OCI-LY7 (cell line): Measurements from ENCODE around the gene GHITM. TPM values are rescaled to one million over a fixed set of nuclear protein-coding genes. Genes with fewer than 3 reads are reported as not detected.

ENCODE experiments used
- BruUV-seq: library from RNA; stranded (reverse); fragments of 400-500 nt; replicated peaks from 2 replicates; lab custom pipeline; 2021; lab: Mats Ljungman, UMichigan
- CTCF ChIA-PET: fragments of 300-600 bp; sonication (Branson Sonifier 250); formaldehyde crosslinking; loops from one replicate; lab custom pipeline; 2022; ENCODE audit warnings: antibody characterized with exemption; ENCODE audit not compliant: unreplicated experiment; lab: Charles Lee
- POLR2A ChIA-PET: fragments of 300-600 bp; sonication (Branson Sonifier 250); formaldehyde crosslinking; loops from one replicate; lab custom pipeline; 2022; ENCODE audit warnings: antibody characterized with exemption; lab: Charles Lee
- DNase-seq: peaks from one replicate; pipeline ENCODE4 v3.0.0-alpha.2; 2015; ENCODE audit warnings: low spot score
- H2AFZ ChIP-seq: fragments of 200-600 bp; sonication (generic), shearing (Covaris generic); 2 replicates; pipeline ENCODE4 v1.6.1; 2014; ENCODE audit warnings: mild to moderate bottlenecking, antibody characterized with exemption, low read length, moderate library complexity
- H3K27ac ChIP-seq: fragments of 200-600 bp; sonication (generic); 2 replicates; pipeline ENCODE4 v1.5.1; 2014; ENCODE audit warnings: mixed run types, low read depth, mild to moderate bottlenecking, moderate library complexity, low read length, inconsistent platforms; ENCODE audit not compliant: poor library complexity, severe bottlenecking
- H3K36me3 ChIP-seq: fragments of 200-600 bp; sonication (generic); 2 replicates; pipeline ENCODE4 v1.6.1; 2014; ENCODE audit warnings: mild to moderate bottlenecking, antibody characterized with exemption, low read length, moderate library complexity, mixed read lengths; ENCODE audit not compliant: insufficient read depth
- H3K4me1 ChIP-seq: fragments of 200-600 bp; sonication (generic); 2 replicates; pipeline ENCODE4 v1.5.1; 2014; ENCODE audit warnings: mild to moderate bottlenecking, low read length; ENCODE audit not compliant: insufficient read depth, poor library complexity, severe bottlenecking
- H3K4me2 ChIP-seq: fragments of 200-600 bp; sonication (generic); 2 replicates; pipeline ENCODE4 v1.6.1; 2014; ENCODE audit warnings: mild to moderate bottlenecking, low read length
- H3K4me3 ChIP-seq: fragments of 200-600 bp; sonication (generic); 2 replicates; pipeline ENCODE4 v1.5.1; 2014; ENCODE audit warnings: mild to moderate bottlenecking, low read depth, low read length; ENCODE audit not compliant: poor library complexity, severe bottlenecking
- H3K79me2 ChIP-seq: fragments of 200-600 bp; sonication (generic); 2 replicates; pipeline ENCODE4 v1.6.1; 2016; ENCODE audit warnings: low read depth, mild to moderate bottlenecking, low read length, moderate library complexity, mixed read lengths; ENCODE audit not compliant: insufficient read depth
- H3K9me2 ChIP-seq: fragments of 200-600 bp; sonication (generic); 2 replicates; pipeline ENCODE4 v1.6.1; 2016; ENCODE audit warnings: mild to moderate bottlenecking, low read length, mixed read lengths; ENCODE audit not compliant: insufficient read depth
- H3K9me3 ChIP-seq: fragments of 200-600 bp; sonication (generic); 2 replicates; pipeline ENCODE4 v1.6.1; 2014; ENCODE audit warnings: mild to moderate bottlenecking, mixed run types, low read length, mixed read lengths
- H4K20me1 ChIP-seq: fragments of 200-600 bp; sonication (generic); 2 replicates; pipeline ENCODE4 v1.6.1; 2014; ENCODE audit warnings: mild to moderate bottlenecking, antibody characterized with exemption, low read length, moderate library complexity, mixed read lengths; ENCODE audit not compliant: insufficient read depth
- CTCF ChIP-seq: fragments of 200-600 bp; sonication (generic); conservative IDR thresholded peaks from 2 replicates; pipeline ENCODE4 v1.5.1; 2014; ENCODE audit warnings: mild to moderate bottlenecking, antibody characterized with exemption, low read length, moderate library complexity, mixed read lengths
- EZH2phosphoT487 ChIP-seq: fragments of 200-600 bp; sonication (generic); IDR thresholded peaks from 2 replicates; pipeline ENCODE4 v1.6.1; 2018; ENCODE audit warnings: low read depth, borderline replicate concordance, mild to moderate bottlenecking, mixed run types, antibody characterized with exemption, low read length, moderate library complexity, mixed read lengths
- intact Hi-C: fragments of 100-400 bp; cut with micrococcal nuclease; formaldehyde crosslinking; loops from one replicate; pipeline ENCODE4 v1.10.0; 2022; ENCODE audit not compliant: unreplicated experiment
- total RNA-seq, 2 experiments: library from RNA; depleted of rRNA in 1 of 2; stranded (reverse); fragments of >200 nt in 1 of 2; shearing (Covaris generic) in 1 of 2; gene quantifications; 2 replicates each; pipeline ENCODE4 v1.2.3, GENCODE V29; 2014 to 2022

The GHITM gene
- total RNA-seq, 2 experiments from 2014 or later, result 103 to 132 TPM

- no TSS peak for BruUV-seq
- no peak overlapping the region for H3K27ac ChIP-seq
- no peaks in the 10 kb centered on the region for H3K79me2 ChIP-seq
- no peaks in the 10 kb centered on the region for H3K4me1 ChIP-seq
- ChIA-PET POLR2A (no interaction called here), CTCF (no interaction called here)
- H3K4me3 ChIP-seq, result no peak overlapping the region
- TF ChIP-seq EZH2phosphoT487 (no peak), CTCF (no peak)
- DNase-seq, result no peak
- H3K4me2 ChIP-seq, result no peak overlapping the region
- intact Hi-C loops, result no loop called here
- no peaks in the 10 kb centered on the region for H3K36me3 ChIP-seq
- H2AFZ ChIP-seq, result no peak overlapping the region
- H4K20me1 ChIP-seq, result no peaks in the 10 kb centered on the region
- no peaks in the 10 kb centered on the region for H3K9me3 ChIP-seq
- no peaks in the 10 kb centered on the region for H3K9me2 ChIP-seq
Measured at GRCh38 chr10:84201244-84201606, 61.9 kb downstream of the GHITM start.

GRCh38 chr10:84201682-84202081, 62.4 kb downstream of the GHITM start:
- Histone ChIP-seq H3K79me2 (no peaks in the 10 kb centered on the region), H2AFZ (no peak overlapping the region), H3K4me3 (no peak overlapping the region), H4K20me1 (no peaks in the 10 kb centered on the region), H3K9me2 (no peaks in the 10 kb centered on the region), H3K4me1 (no peaks in the 10 kb centered on the region), H3K27ac (no peak overlapping the region), H3K4me2 (no peak overlapping the region), H3K36me3 (no peaks in the 10 kb centered on the region), H3K9me3 (no peaks in the 10 kb centered on the region)
- no peak for TF ChIP-seq CTCF
- no peak for DNase-seq
- intact Hi-C loops, result no loop called here
- ChIA-PET CTCF (interaction anchor here (1.2 kb wide), 1 partner anchor 35 kb away, joined by 3 read pairs; no protein-coding TSS in a partner anchor), POLR2A (no interaction called here)
- no TSS peak for BruUV-seq

GRCh38 chr10:84202349-84202748, 63.0 kb downstream of the GHITM start:
- BruUV-seq, result no TSS peak
- Histone ChIP-seq H4K20me1 (no peaks in the 10 kb centered on the region), H3K79me2 (no peaks in the 10 kb centered on the region), H2AFZ (no peak overlapping the region), H3K9me3 (no peaks in the 10 kb centered on the region), H3K4me2 (no peak overlapping the region), H3K9me2 (no peaks in the 10 kb centered on the region), H3K4me3 (no peak overlapping the region), H3K36me3 (no peaks in the 10 kb centered on the region), H3K27ac (no peak overlapping the region), H3K4me1 (no peaks in the 10 kb centered on the region)
- TF ChIP-seq EZH2phosphoT487 (no peak), CTCF (no peak)
- no peak for DNase-seq
- CTCF ChIA-PET, result interaction anchor here (1.2 kb wide), 1 partner anchor 35 kb away, joined by 3 read pairs; no protein-coding TSS in a partner anchor
- POLR2A ChIA-PET, result interaction anchor here (1.0 kb wide), 1 partner anchor 53 kb away, joined by 6 read pairs; no protein-coding TSS in a partner anchor
- intact Hi-C loops, result no loop called here

Other genes with a start within 250 kb of the GHITM start
- gene GPR15LG, start 34.3 kb downstream of the GHITM start, total RNA-seq (2014; rRNA removed; shearing (Covaris generic)), result not detected in 2 replicates
- gene GPR15LG, start 34.3 kb downstream of the GHITM start, total RNA-seq (2022), result not detected in 2 replicates
- not detected in 2 replicates for gene CDHR1, start 55.0 kb downstream of the GHITM start, total RNA-seq (2014; rRNA removed; shearing (Covaris generic))
- not detected in 2 replicates for gene CDHR1, start 55.0 kb downstream of the GHITM start, total RNA-seq (2022)
- not detected in 2 replicates for gene LRIT2, start 86.0 kb downstream of the GHITM start, total RNA-seq (2014; rRNA removed; shearing (Covaris generic))
- not detected in 2 replicates for gene LRIT2, start 86.0 kb downstream of the GHITM start, total RNA-seq (2022)
- gene LRIT1, start 102.0 kb downstream of the GHITM start, total RNA-seq (2014; rRNA removed; shearing (Covaris generic)), result not detected in 2 replicates
- gene LRIT1, start 102.0 kb downstream of the GHITM start, total RNA-seq (2022), result not detected in 2 replicates
- gene RGR, start 105.5 kb downstream of the GHITM start, total RNA-seq (2014; rRNA removed; shearing (Covaris generic)), result not detected in 2 replicates
- gene RGR, start 105.5 kb downstream of the GHITM start, total RNA-seq (2022), result not detected in 2 replicates
- 11.1 and 15.9 TPM in 2 replicates for gene CCSER2, start 189.1 kb downstream of the GHITM start, total RNA-seq (2014; rRNA removed; shearing (Covaris generic))
- 30.1 and 33.3 TPM in 2 replicates for gene CCSER2, start 189.1 kb downstream of the GHITM start, total RNA-seq (2022)